GM19455 (cell line): Measurements from ENCODE around the gene SST.

Source experiments
- ATAC-seq: cut with Tn5 transposase; IDR thresholded peaks from one replicate; pipeline ENCODE4 v1.9.1; 2021; ENCODE audit not compliant: unreplicated experiment

SST gene

GRCh38 chr3:187669675-187670504, at the start of gene SST:
Gene SST, minus strand, starts transcription at chr3:187670394. Its CDS starts 103 bp downstream, at chr3:187670291.
- no peak for ATAC-seq

- no peak for ATAC-seq
These were observed 49.6 kb upstream of the SST start for GRCh38 chr3:187719628-187720336.

GRCh38 chr3:187718802-187719201, 48.6 kb upstream of the SST start:
- no peak for ATAC-seq

GRCh38 chr3:187717572-187717971, 47.4 kb upstream of the SST start:
- ATAC-seq, result no peak

- peak; percentile 92 for ATAC-seq
These were observed 44.3 kb upstream of the SST start for GRCh38 chr3:187714404-187714979.

GRCh38 chr3:187713504-187713903, 43.3 kb upstream of the SST start:
- ATAC-seq, result no peak

GRCh38 chr3:187709155-187709554, 39.0 kb upstream of the SST start:
- no peak for ATAC-seq

- no peak for ATAC-seq
These were observed 38.5 kb upstream of the SST start for GRCh38 chr3:187708696-187709095.

GRCh38 chr3:187706971-187707370, 36.8 kb upstream of the SST start:
- no peak for ATAC-seq

GRCh38 chr3:187705164-187705563, 35.0 kb upstream of the SST start:
- ATAC-seq, result no peak

GRCh38 chr3:187702507-187703033, 32.4 kb upstream of the SST start, which contains the start of gene RTP2:
Gene RTP2, minus strand, starts transcription at chr3:187702557. Its CDS starts 429 bp downstream, at chr3:187702128.
- ATAC-seq, result no peak

- no peak for ATAC-seq
These were observed 30.1 kb upstream of the SST start for GRCh38 chr3:187700249-187700648.

- ATAC-seq, result no peak
These were observed 28.6 kb upstream of the SST start for GRCh38 chr3:187698499-187699399.

- ATAC-seq, result no peak
These were observed 25.8 kb upstream of the SST start for GRCh38 chr3:187696021-187696420.

- no peak for ATAC-seq
These were observed 25.3 kb upstream of the SST start for GRCh38 chr3:187695449-187695848.

GRCh38 chr3:187694801-187695200, 24.6 kb upstream of the SST start:
- no peak for ATAC-seq

- ATAC-seq, result no peak
These were observed 23.2 kb upstream of the SST start for GRCh38 chr3:187693431-187693830.

GRCh38 chr3:187689984-187690383, 19.8 kb upstream of the SST start:
- ATAC-seq, result no peak

- ATAC-seq, result no peak
These were observed 16.6 kb upstream of the SST start for GRCh38 chr3:187686621-187687273.

- no peak for ATAC-seq
These were observed 15.8 kb upstream of the SST start for GRCh38 chr3:187685948-187686347.
